Neural crest cell (in vitro differentiated cells): ENCODE results near the gene PPP2R3A. TPM values are rescaled to one million over a fixed set of nuclear protein-coding genes. Genes with fewer than 3 reads are reported as not detected.

Source experiments
- DNase-seq: peaks from one replicate; pipeline ENCODE4 v3.0.0; 2021; ENCODE audit warnings: low read depth, mixed read lengths, low spot score
- H3K27ac Mint-ChIP-seq: one replicate; pipeline ENCODE4 v1.8.0; 2021; ENCODE audit warnings: mild to moderate bottlenecking, mixed read lengths; ENCODE audit not compliant: unreplicated experiment
- H3K27me3 Mint-ChIP-seq: 2 replicates; pipeline ENCODE4 v1.8.0; 2021; ENCODE audit warnings: low read depth, mild to moderate bottlenecking, mixed read lengths
- H3K36me3 Mint-ChIP-seq: 2 replicates; pipeline ENCODE4 v1.8.0; 2021; ENCODE audit warnings: low read depth, mild to moderate bottlenecking, mixed read lengths
- H3K4me1 Mint-ChIP-seq: 2 replicates; pipeline ENCODE4 v1.8.0; 2021; ENCODE audit warnings: mixed read lengths
- H3K4me3 Mint-ChIP-seq: one replicate; pipeline ENCODE4 v1.8.0; 2021; ENCODE audit warnings: mild to moderate bottlenecking, mixed read lengths
- H3K9me3 Mint-ChIP-seq: 2 replicates; pipeline ENCODE4 v1.8.0; 2021; ENCODE audit warnings: mixed read lengths
- CTCF ChIP-seq: fragments of 200-600 bp; sonication (generic); conservative IDR thresholded peaks from 2 replicates; pipeline ENCODE4 v1.5.0; 2021; ENCODE audit warnings: antibody characterized with exemption, mild to moderate bottlenecking
- total RNA-seq: library from RNA; stranded (reverse); gene quantifications from 2 replicates; pipeline ENCODE4 v1.2.1, GENCODE V29; 2021

The PPP2R3A gene
- total RNA-seq, 1 donor from 2014 or later = 16.4 TPM

GRCh38 chr3:135973841-135974240, 8.3 kb downstream of the PPP2R3A start:
- peaks cover 14% of the 10 kb centered on the region for H3K9me3 Mint-ChIP-seq
- peaks cover 12% of the 10 kb centered on the region for H3K36me3 Mint-ChIP-seq
- H3K27ac Mint-ChIP-seq = no peak overlapping the region
- H3K27me3 Mint-ChIP-seq = no peaks in the 10 kb centered on the region
- H3K4me1 Mint-ChIP-seq = peaks cover 42% of the 10 kb centered on the region
- TF ChIP-seq CTCF = no peak
- no peak for DNase-seq
- no peak overlapping the region for H3K4me3 Mint-ChIP-seq

- no peak overlapping the region for H3K4me3 Mint-ChIP-seq
- peaks cover 9% of the 10 kb centered on the region for H3K9me3 Mint-ChIP-seq
- peaks cover 10% of the 10 kb centered on the region for H3K36me3 Mint-ChIP-seq
- H3K27ac Mint-ChIP-seq = no peak overlapping the region
- no peaks in the 10 kb centered on the region for H3K27me3 Mint-ChIP-seq
- no peak for DNase-seq
- H3K4me1 Mint-ChIP-seq = peaks cover 35% of the 10 kb centered on the region
- no peak for TF ChIP-seq CTCF
Measured at GRCh38 chr3:135975053-135975452, 9.5 kb downstream of the PPP2R3A start.

GRCh38 chr3:135975536-135975935, 10.0 kb downstream of the PPP2R3A start:
- no peak overlapping the region for H3K4me3 Mint-ChIP-seq
- peaks cover 4% of the 10 kb centered on the region for H3K9me3 Mint-ChIP-seq
- H3K4me1 Mint-ChIP-seq = peaks cover 30% of the 10 kb centered on the region
- peaks cover 6% of the 10 kb centered on the region for H3K36me3 Mint-ChIP-seq
- DNase-seq = no peak
- no peak for TF ChIP-seq CTCF
- no peaks in the 10 kb centered on the region for H3K27me3 Mint-ChIP-seq
- no peak overlapping the region for H3K27ac Mint-ChIP-seq

GRCh38 chr3:135980343-135980742, 14.8 kb downstream of the PPP2R3A start:
- Mint-ChIP-seq H3K4me3 (no peak overlapping the region), H3K27ac (no peak overlapping the region), H3K27me3 (no peaks in the 10 kb centered on the region), H3K36me3 (peaks cover 4% of the 10 kb centered on the region), H3K9me3 (peaks cover 7% of the 10 kb centered on the region), H3K4me1 (peaks cover 6% of the 10 kb centered on the region)
- no peak for TF ChIP-seq CTCF
- no peak for DNase-seq

GRCh38 chr3:135981701-135982403, 16.3 kb downstream of the PPP2R3A start:
- TF ChIP-seq CTCF = no peak
- Mint-ChIP-seq H3K9me3 (peaks cover 2% of the 10 kb centered on the region), H3K4me1 (no peaks in the 10 kb centered on the region), H3K27me3 (no peaks in the 10 kb centered on the region), H3K27ac (no peak overlapping the region), H3K4me3 (no peak overlapping the region), H3K36me3 (peaks cover 2% of the 10 kb centered on the region)
- no peak for DNase-seq
